IPS DF 19.7 (cell line): ENCODE data around the gene AHNAK2.

Experiments
- DNase-seq: peaks from one replicate; pipeline ENCODE4 v3.0.0-alpha.2; 2013; ENCODE audit warnings: low read depth, low spot score

AHNAK2 gene

DNA sequence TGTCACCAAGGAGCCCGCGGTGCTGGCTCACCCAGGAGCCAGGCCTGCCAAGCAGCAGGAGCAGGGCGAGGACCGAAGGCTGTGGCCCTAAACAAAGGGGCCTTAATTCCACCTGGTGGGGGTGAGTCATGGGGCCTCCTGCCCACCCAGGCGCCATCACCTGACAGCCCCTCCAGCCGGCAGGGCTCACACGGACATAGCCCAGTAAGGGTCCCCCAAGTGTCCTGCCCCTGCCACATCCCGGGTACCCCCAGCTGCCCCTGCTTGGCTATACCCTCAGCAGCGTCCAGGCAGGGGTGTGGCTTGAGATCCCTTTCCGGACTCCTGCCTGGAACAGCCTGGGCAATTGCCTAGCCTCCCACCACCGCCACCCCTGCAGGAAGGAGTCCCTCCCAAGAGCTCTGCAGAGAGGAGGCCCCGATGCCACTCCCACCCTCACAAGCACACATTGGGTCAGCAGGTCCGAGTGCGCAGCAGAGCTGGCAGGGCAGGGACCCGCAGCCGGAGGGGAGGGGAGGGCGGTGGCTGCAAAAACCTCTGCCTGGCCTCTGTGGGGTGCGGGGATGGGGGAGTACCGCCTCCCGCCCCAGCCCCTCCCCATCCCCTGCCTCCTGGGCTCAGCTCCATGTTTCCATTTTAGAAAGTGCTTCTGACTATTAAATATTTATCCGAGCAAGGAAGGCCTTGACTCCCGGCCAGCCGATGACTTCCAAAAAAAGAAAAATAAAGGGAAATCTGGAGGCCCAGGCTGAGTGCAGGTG lies 4.6 kb downstream of the AHNAK2 start:
- no peak for DNase-seq

DNA sequence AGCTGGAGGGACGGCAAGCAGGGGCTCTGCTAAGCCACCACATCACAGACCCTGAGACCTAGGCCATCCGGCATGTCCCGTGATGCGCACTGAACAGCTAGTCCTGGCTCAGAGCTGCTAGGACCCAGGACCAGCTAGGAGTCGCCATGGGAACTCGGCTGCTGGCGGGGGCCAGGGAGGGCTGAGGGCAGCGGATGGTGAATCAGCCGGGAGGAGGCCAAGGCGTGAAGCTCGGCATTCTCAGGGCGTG lies 5.1 kb downstream of the AHNAK2 start:
- DNase-seq = no peak

DNA sequence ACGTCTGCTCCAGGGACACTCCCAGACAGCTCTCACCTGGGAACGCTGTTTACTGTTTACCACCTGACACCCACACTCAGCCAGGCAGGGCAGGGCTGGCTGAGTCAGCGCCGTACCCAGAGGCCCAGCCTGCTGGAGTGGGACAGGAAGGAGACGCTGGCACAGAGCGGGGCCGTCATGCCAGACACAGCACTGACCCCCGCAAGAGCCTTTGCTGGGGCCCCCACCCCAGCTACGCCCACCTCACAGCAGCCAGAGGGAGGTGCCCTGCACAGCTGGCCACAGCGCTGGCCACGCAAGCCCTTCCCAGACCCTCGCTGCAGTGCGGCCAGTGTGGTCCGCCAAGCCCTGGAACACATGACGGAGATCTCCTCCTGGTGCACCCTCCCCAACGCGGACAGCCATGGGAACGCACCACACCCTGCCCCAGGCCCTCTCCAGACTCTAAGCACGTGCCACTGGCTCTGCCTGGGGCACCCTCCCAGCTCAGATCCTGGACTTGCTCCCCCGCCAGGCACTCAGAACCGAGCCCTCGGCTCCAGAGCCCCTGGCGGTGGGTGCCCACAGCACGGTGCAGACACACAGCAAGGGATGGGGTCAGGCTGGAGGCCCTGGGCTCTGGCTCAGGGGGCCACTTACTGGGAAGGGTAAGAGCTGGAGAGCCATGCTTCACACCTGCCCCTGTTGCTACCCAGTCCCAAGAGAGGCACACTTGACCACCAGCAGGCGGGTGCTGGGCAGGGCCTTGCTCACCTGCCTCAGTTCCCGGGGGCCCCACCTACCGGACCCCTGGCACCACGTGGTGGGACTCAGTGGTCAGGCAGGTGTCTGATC lies 5.7 kb downstream of the AHNAK2 start:
- no peak for DNase-seq

GRCh38 chr14:104971447-104972240 lies 6.5 kb downstream of the AHNAK2 start:
- DNase-seq = no peak

DNA sequence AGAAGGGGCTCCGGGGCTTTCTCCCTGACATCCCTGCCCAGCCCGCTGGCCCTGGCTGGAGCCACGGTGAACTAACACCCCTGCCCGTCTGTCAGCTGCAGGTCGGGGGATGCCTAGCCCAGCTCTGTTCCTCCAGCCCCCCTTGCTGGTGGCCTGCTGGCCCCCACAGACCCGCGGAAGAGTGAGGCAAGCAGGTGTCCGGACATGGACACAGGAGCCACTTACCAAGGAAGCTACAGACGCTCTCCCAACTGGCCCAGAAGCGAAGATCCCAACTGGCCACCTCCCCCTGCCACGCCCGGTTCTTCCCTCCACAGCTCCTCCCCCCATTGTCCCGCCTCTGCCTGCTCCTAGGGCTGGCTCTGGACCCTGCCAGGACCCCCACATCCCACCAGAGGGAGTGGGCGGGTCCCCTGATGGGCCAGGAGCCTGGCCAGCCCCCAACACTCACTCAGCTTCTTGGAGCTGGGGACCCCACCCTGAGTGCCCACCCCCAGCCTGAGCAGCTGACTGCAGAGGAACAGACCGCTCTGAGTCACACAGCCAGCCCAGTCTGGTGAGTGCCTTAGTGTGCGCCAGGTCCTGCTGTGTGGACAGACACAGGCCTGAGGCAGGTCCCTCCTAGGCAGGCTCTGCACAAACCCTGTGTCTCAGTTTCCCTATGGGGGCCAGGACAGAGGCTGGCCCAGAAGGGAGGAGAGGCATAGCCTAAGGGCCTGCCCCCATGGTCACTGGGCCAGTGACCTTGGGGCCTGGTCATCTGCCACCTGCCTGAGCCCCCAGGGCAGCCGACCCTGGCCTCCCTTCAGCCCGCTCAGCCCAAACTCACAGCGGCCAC lies 7.7 kb downstream of the AHNAK2 start:
- no peak for DNase-seq

- DNase-seq = no peak
Observed at GRCh38 chr14:104969741-104970230, 8.4 kb downstream of the AHNAK2 start.

GRCh38 chr14:104968541-104969401 lies 9.4 kb downstream of the AHNAK2 start:
- DNase-seq = no peak

DNA sequence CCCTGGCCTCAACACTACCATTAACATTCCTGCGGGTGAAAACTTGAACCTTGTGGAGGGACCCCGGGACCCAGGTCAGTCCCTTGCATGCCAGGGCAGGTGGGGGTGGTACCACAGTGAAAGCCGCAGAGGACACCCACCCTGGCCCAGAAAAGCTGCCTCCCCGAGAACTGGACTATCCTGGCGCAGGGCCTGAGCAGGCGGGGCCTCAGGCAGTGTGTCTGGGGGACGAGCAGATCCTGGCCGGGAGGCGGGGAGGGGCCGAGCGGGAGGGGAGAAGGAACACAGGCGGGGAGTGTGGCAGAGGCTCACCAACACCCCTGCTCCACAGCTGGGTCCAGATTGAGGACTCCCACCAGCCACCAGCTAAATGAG lies 10.0 kb downstream of the AHNAK2 start:
- DNase-seq = no peak

GRCh38 chr14:104967386-104968152 lies 10.6 kb downstream of the AHNAK2 start:
- no peak for DNase-seq

DNA sequence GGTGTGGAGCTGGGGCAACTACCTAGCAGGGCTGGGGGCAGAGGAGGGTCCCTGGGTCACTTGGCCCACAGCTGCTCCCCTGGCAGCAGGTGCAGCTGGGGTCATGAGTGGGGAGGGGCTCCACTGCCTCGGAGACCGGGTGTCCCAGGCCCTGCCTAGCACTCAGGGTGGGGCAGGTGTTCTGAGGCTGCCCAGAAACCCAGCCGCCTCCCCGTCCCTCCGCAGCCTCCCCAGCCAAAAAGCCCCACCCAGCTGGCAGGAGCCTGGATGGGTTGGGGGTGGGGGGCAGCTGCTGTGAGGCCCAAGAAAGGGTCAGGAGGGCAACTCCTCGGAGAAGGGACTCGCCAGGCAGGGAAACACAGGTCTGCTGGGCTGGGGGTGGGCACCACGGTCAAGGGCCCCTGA lies 11.2 kb downstream of the AHNAK2 start:
- DNase-seq = no peak

DNA sequence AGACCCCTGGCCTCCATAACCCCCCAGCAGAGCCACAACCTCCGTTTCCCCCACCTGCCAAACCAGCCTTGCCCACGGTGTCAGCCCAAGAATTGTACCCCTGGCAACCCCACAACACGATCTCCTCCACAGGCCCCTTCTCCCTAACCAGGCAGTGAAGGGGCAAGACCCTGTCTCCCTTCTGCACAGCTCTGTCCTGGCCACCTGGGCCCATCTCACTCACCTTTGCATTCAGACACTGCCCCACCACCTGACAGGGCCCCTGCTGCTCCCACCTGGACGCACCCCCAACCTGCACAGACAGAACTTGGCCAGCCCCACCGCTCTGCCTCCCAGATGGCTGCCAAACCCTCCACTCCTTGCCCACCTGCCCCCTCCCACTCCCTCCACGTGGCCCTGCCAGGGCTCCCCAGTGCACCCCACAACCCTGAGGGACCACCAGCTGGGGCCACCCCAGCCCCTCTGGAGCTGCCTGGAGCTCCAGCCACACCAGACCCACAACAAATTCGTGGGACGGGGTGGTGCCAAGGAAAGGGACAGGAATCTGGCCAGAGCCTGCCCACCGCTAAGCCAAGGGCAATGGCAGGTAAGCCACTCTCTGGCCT lies 11.8 kb downstream of the AHNAK2 start:
- no peak for DNase-seq

DNA sequence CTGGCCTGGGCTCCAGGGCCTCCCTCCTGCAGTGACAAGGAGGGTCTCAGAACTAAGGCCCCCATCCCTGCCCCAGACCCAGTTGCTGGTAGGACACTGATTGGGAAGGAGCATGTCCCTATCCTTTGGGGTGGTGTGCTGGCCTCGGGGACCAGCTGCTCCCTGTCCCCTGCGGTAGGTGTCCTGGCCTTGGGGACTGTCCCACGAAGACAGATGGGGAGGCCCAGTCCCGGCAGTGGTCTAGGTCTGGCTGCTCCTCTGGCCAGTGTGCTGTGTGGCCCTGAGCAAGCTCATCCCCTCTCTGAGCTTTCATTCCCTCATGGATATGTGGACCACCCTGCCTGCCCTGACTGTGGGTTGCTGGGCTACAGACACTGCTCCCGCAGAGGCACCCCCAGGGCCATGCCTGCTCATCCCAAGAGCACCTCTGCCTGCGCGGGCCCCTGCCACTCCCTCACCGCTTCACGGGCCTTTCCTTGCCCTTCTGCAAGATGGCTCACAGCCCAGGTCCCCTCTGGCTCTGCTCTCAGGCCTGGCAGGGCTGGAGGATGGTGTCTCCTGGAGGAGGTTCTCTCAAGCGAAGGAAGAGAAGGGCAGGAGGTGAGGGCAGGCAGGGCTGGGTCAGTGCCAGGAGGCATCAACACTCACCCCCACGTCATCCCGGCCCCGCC lies 12.5 kb downstream of the AHNAK2 start:
- no peak for DNase-seq

DNA sequence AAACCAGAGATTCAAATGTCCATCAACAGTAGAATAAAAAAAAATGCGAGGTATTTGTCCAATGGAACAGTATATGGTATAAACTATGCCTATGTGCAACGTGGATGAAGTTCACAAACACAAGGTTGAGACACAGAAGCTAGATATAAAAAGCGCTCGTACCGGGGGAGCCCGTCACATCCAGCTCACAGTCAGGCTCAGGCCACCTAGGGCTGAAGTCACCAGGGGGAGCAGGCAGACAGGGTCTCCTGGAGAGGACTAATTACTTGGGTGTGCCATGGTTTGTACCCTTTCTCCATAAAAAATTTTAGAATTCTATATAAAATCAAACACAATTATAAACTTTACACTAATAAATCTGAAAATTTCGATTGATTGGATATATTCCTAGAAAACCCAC lies 13.6 kb downstream of the AHNAK2 start:
- DNase-seq = no peak

DNA sequence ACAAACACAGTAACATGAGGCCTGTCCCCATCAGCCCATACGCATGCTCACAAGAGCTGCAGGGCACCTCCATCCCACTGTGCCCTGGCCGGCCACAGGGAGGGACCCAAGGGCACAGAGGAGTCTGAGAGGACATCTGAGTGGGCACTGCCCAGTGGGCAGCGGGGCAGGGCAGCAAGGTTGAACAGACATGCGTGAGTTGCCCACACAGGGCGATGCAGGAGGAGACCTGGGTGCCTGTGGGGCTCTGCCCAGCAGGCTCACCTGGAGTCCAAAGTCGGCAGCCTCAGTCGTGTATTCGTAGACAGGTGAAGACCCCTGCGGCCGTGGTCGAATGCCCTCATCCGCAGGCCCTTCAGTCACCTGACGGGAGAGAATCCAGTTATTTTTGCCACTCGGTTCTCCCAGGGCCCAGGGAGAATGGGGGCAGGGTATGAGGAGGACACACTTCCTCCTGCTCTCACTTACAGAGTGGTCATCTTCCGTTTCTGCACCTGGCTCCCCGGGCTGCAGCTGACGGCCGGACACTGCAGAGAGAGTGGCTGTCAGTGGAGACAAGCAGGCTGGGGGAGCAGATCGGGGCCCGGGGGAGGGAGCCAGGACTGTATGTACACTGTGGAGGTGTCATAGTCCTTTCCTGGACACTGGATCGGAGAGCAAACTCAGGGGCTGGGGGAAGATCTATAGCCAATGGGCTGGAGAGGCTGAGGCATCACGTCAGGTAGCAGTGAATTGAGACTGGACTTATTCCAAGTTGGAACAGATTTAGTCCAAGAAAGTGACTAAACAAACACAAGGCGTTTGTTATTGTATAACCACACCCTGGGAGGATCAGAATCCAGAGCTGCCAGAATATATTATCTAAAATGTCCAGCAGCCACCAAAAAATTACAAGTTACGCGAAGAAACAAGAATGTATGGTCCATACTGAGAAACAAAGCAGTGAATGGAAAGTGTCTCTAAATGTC lies 20.7 kb downstream of the AHNAK2 start:
- no peak for DNase-seq

GRCh38 chr14:104956290-104956890 lies 21.8 kb downstream of the AHNAK2 start:
- no peak for DNase-seq

- DNase-seq = no peak
Observed at GRCh38 chr14:104955396-104955770, 22.8 kb downstream of the AHNAK2 start.

- DNase-seq = no peak
Observed at GRCh38 chr14:104954746-104955395, 23.3 kb downstream of the AHNAK2 start.
